Spleen (tissue), 7 donors: ENCODE data around the gene SULT1C3.

Source experiments
- POLR2AphosphoS5 ChIP-seq, 3 donors: sonication (generic); formaldehyde crosslinking; IDR thresholded peaks; one replicate each; pipeline ENCODE4 v1.5.1; 2017; ENCODE audit warnings: antibody characterized with exemption in 3 of 3
- TF ChIP-seq, protein P1 (sequence below), 11 experiments: fragments of 200-600 bp in 7 of 11; fragments of 450-650 bp in 4 of 11; sonication (generic) in 4 of 11; IDR thresholded peaks in 8 of 11; conservative IDR thresholded peaks in 3 of 11; 1 replicate in 7 of 11; 2 replicates in 4 of 11; pipeline versions ENCODE4 v1.4.0 to v1.8.0; 2016 to 2021; ENCODE audit warnings: antibody characterized with exemption in 11 of 11, inconsistent platforms in 4 of 11, mild to moderate bottlenecking in 1 of 11
- donor health status: DM: no; HTN: no; CAD: no; lungs with moderate emphysema.
- donor health status: DM: no; HTN: no; CAD: no.
- donor health status: DM: no; HTN: no; CAD: no.

DNA sequence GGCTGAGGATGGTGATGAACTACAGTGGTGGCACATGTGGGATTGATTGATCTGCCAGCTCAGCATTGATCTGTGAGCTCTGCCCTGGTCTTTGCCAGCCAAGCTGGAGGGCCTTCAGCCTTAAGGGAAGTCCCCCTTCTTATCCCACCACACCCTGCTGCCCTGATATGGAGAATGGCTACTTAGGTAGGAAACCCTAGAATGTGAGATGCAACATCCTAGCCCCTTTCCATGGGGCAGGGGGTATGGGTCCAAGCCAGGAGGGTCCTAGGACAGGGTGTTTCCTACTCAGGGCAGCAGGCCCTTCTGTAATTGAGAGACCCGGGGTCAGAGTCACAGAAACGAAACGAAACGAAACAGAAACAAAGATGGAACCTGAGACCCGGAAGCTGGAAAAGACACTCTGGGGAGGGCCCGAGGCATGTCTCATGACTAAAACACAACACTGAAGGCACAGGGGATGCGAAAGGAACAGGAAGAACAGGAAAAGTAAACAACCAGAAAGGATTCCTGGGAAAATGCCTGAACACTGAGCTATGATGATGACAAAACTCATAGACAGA is 32.0 kb downstream of the SULT1C3 start:
- TF ChIP-seq POLR2AphosphoS5 (IDR thresholded peaks at IDR 0.05), result no peak
- TF ChIP-seq, protein P1, sequence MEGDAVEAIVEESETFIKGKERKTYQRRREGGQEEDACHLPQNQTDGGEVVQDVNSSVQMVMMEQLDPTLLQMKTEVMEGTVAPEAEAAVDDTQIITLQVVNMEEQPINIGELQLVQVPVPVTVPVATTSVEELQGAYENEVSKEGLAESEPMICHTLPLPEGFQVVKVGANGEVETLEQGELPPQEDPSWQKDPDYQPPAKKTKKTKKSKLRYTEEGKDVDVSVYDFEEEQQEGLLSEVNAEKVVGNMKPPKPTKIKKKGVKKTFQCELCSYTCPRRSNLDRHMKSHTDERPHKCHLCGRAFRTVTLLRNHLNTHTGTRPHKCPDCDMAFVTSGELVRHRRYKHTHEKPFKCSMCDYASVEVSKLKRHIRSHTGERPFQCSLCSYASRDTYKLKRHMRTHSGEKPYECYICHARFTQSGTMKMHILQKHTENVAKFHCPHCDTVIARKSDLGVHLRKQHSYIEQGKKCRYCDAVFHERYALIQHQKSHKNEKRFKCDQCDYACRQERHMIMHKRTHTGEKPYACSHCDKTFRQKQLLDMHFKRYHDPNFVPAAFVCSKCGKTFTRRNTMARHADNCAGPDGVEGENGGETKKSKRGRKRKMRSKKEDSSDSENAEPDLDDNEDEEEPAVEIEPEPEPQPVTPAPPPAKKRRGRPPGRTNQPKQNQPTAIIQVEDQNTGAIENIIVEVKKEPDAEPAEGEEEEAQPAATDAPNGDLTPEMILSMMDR (IDR thresholded peaks at IDR 0.05 in 8 of 11, conservative IDR thresholded peaks at IDR 0.05 in 3 of 11), result no peak
